ENCODE results near the gene PLPPR3.

DNA sequence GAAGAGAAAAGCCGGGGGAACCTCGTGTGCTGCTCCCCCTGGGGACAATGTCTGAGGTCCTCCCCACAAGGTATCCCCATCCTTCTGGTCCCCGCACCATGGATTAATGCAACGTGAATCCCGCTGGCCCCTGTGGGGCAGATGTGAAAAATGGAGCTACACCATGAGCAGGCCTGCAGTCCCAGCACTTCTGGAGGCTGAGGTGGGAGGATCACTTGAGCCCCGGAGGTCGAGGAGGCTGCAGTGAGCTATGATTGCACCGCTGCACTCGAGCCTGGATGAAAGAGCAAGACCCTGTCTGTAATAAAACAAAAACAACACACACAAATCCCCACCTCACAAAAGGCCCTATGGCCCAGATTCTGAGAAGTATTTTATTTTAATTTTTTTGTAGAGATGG lies 36.5 kb upstream of the PLPPR3 start:
- TF ChIP-seq, protein P1, sequence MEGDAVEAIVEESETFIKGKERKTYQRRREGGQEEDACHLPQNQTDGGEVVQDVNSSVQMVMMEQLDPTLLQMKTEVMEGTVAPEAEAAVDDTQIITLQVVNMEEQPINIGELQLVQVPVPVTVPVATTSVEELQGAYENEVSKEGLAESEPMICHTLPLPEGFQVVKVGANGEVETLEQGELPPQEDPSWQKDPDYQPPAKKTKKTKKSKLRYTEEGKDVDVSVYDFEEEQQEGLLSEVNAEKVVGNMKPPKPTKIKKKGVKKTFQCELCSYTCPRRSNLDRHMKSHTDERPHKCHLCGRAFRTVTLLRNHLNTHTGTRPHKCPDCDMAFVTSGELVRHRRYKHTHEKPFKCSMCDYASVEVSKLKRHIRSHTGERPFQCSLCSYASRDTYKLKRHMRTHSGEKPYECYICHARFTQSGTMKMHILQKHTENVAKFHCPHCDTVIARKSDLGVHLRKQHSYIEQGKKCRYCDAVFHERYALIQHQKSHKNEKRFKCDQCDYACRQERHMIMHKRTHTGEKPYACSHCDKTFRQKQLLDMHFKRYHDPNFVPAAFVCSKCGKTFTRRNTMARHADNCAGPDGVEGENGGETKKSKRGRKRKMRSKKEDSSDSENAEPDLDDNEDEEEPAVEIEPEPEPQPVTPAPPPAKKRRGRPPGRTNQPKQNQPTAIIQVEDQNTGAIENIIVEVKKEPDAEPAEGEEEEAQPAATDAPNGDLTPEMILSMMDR (IDR thresholded peaks at IDR 0.05) = no peak
- no peak for TF ChIP-seq ZFX (IDR thresholded peaks at IDR 0.05; ENCODE audit: borderline replicate concordance)

Data from 22Rv1 (cell line).